Endodermal cell (in vitro differentiated cells): ENCODE measurements around the gene TP53RK. TPM values are rescaled to one million over a fixed set of nuclear protein-coding genes. Genes with fewer than 3 reads are reported as not detected.

Experiments used
- DNase-seq: peaks from one replicate; pipeline ENCODE4 v3.0.0-alpha.2; 2017
- H3K27ac ChIP-seq: 2 replicates; pipeline ENCODE4 v1.5.1; 2013; ENCODE audit warnings: mild to moderate bottlenecking, low read depth, low read length, moderate library complexity
- H3K27me3 ChIP-seq: 2 replicates; pipeline ENCODE4 v1.6.1; 2013; ENCODE audit warnings: mild to moderate bottlenecking, low read length, moderate library complexity; ENCODE audit not compliant: insufficient read depth, control insufficient read depth, poor library complexity, severe bottlenecking
- H3K36me3 ChIP-seq: 2 replicates; pipeline ENCODE4 v1.7.0; 2013; ENCODE audit warnings: mild to moderate bottlenecking, low read length, moderate library complexity; ENCODE audit not compliant: control insufficient read depth, insufficient read depth
- H3K4me1 ChIP-seq: one replicate; pipeline ENCODE4 v1.7.0; 2013; ENCODE audit warnings: low read length; ENCODE audit not compliant: control insufficient read depth, insufficient read depth
- H3K4me3 ChIP-seq: 2 replicates; pipeline ENCODE4 v1.5.1; 2013; ENCODE audit warnings: mild to moderate bottlenecking, low read length, moderate library complexity
- H3K9ac ChIP-seq: 2 replicates; pipeline ENCODE4 v1.6.1; 2013; ENCODE audit warnings: mild to moderate bottlenecking, low read length, moderate library complexity; ENCODE audit not compliant: poor library complexity, severe bottlenecking; ENCODE audit errors: extremely low read depth
- H3K9me3 ChIP-seq: 2 replicates; pipeline ENCODE4 v1.6.1; 2013; ENCODE audit warnings: mild to moderate bottlenecking, low read length, moderate library complexity; ENCODE audit not compliant: control insufficient read depth
- H3K27ac Mint-ChIP-seq: 2 replicates; pipeline ENCODE4 v1.8.0; 2020; ENCODE audit warnings: mixed read lengths
- H3K27me3 Mint-ChIP-seq: 2 replicates; pipeline ENCODE4 v1.8.0; 2021; ENCODE audit warnings: mild to moderate bottlenecking, mixed read lengths; ENCODE audit not compliant: insufficient read depth
- H3K36me3 Mint-ChIP-seq: 2 replicates; pipeline ENCODE4 v1.8.0; 2020; ENCODE audit warnings: low read depth, mixed read lengths
- H3K4me1 Mint-ChIP-seq: 2 replicates; pipeline ENCODE4 v1.8.0; 2020; ENCODE audit warnings: mixed read lengths
- H3K4me3 Mint-ChIP-seq: 2 replicates; pipeline ENCODE4 v1.8.0; 2020; ENCODE audit warnings: mild to moderate bottlenecking, moderate library complexity, mixed read lengths
- H3K9me3 Mint-ChIP-seq: 2 replicates; pipeline ENCODE4 v1.8.0; 2020; ENCODE audit warnings: mild to moderate bottlenecking, mixed read lengths
- CTCF ChIP-seq: fragments of 200-600 bp; sonication (generic); conservative IDR thresholded peaks from 2 replicates; pipeline ENCODE4 v1.5.0; 2021; ENCODE audit warnings: antibody characterized with exemption, mild to moderate bottlenecking
- WGBS, 2 experiments: methylation state at CpG; one replicate each; pipeline versions ENCODE4 v1.1.5 to v1.1.7; 2013; ENCODE audit warnings: missing lambda C conversion rate in 2 of 2, mixed read lengths in 1 of 2; ENCODE audit not compliant: insufficient coverage in 1 of 2, insufficient read length in 1 of 2; 5-methylcytosine and 5-hydroxymethylcytosine counted together
- total RNA-seq, 2 donors: library from RNA; stranded (reverse); fragmentation: NEBNext Ultra II Directional in 1 of 2; extraction: Animal tissue kit (Norgen Biotek cat#: 25700) in 1 of 2; gene quantifications; 2 replicates in 1 of 2; 3 replicates in 1 of 2; pipeline ENCODE4 v1.2.1, GENCODE V29; 2021

The TP53RK gene
- total RNA-seq, 2 donors from 2014 or later: 9.4 to 9.9 TPM

GRCh38 chr20:46720019-46720418 lies 30.8 kb upstream of the TP53RK start:
- Mint-ChIP-seq H3K27me3 (no peaks in the 10 kb centered on the region), H3K36me3 (peaks cover 18% of the 10 kb centered on the region), H3K4me3 (no peak overlapping the region), H3K4me1 (peaks cover 5% of the 10 kb centered on the region), H3K9me3 (peaks cover 6% of the 10 kb centered on the region), H3K27ac (no peak overlapping the region)
- Histone ChIP-seq H3K9me3 (peaks cover 23% of the 10 kb centered on the region), H3K27ac (no peak overlapping the region), H3K36me3 (no peaks in the 10 kb centered on the region), H3K4me1 (no peaks in the 10 kb centered on the region), H3K9ac (no peak overlapping the region), H3K4me3 (no peak overlapping the region), H3K27me3 (no peaks in the 10 kb centered on the region)
- no peak for TF ChIP-seq CTCF
- 100% methylated on average over 1 of the region's 1 CpG; no CpG with 5 or more reads in 1 of the 2 experiments for WGBS, 2 experiments
- no peak for DNase-seq

- DNase-seq: no peak
- Mint-ChIP-seq H3K4me1 (peaks cover 7% of the 10 kb centered on the region), H3K27ac (no peak overlapping the region), H3K9me3 (peaks cover 6% of the 10 kb centered on the region), H3K36me3 (peaks cover 18% of the 10 kb centered on the region), H3K4me3 (no peak overlapping the region), H3K27me3 (no peaks in the 10 kb centered on the region)
- H3K36me3 ChIP-seq: no peaks in the 10 kb centered on the region
- 86 to 90% methylated on average over 9 of the region's 9 CpGs for WGBS, 2 experiments
- H3K27ac ChIP-seq: no peak overlapping the region
- H3K27me3 ChIP-seq: no peaks in the 10 kb centered on the region
- no peak overlapping the region for H3K9ac ChIP-seq
- H3K9me3 ChIP-seq: peaks cover 21% of the 10 kb centered on the region
- no peak overlapping the region for H3K4me3 ChIP-seq
- TF ChIP-seq CTCF: no peak
- H3K4me1 ChIP-seq: no peaks in the 10 kb centered on the region
Observed at GRCh38 chr20:46717818-46718541, 28.7 kb upstream of the TP53RK start.

- Histone ChIP-seq H3K27me3 (no peaks in the 10 kb centered on the region), H3K36me3 (no peaks in the 10 kb centered on the region), H3K4me3 (no peak overlapping the region), H3K9me3 (peaks cover 5% of the 10 kb centered on the region), H3K4me1 (no peaks in the 10 kb centered on the region), H3K9ac (no peak overlapping the region), H3K27ac (no peak overlapping the region)
- TF ChIP-seq CTCF: peak; percentile 53
- peaks cover 1% of the 10 kb centered on the region for H3K9me3 Mint-ChIP-seq
- H3K4me3 Mint-ChIP-seq: no peak overlapping the region
- H3K27ac Mint-ChIP-seq: peak overlapping the region; percentile 46
- H3K4me1 Mint-ChIP-seq: peaks cover 11% of the 10 kb centered on the region
- peaks cover 3% of the 10 kb centered on the region for H3K27me3 Mint-ChIP-seq
- H3K36me3 Mint-ChIP-seq: peaks cover 16% of the 10 kb centered on the region
- DNase-seq: peak; percentile 87
- WGBS, 2 experiments: 61 to 100% methylated on average over 1 to 4 of the region's 4 CpGs
Observed at GRCh38 chr20:46715292-46715756, 26.1 kb upstream of the TP53RK start.
